NCI-H187 (cell line): ENCODE data around the gene DERL2.

ENCODE experiments used
- DNase-seq, 2 experiments: peaks; one replicate each; lab custom pipeline; 2025; lab: John Stamatoyannopoulos, UW

The DERL2 gene

DNA sequence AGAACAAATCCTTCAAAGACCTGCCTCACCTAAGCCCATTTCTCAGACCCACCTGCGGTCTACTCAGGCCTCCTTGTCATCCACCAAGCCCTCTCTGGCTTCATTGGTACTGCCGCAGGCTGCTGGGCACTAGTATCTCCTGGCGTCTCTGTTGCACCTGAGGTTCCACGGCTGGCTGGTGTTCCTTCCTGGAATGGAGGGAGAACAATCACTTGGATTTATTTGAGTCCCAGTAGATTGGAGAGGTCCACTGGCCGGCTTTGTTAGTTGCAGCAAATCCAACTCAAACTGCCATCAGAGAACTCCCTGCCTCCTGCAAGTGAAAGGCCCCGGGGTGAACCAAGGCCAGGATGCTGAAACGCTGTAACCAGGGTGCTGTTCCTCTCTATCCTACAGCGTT is 15.7 kb upstream of the DERL2 start:
- DNase-seq, result no peak

- DNase-seq, result peak; percentile 59 to 66
These were observed 14.8 kb upstream of the DERL2 start for GRCh38 chr17:5500589-5501391.

DNA sequence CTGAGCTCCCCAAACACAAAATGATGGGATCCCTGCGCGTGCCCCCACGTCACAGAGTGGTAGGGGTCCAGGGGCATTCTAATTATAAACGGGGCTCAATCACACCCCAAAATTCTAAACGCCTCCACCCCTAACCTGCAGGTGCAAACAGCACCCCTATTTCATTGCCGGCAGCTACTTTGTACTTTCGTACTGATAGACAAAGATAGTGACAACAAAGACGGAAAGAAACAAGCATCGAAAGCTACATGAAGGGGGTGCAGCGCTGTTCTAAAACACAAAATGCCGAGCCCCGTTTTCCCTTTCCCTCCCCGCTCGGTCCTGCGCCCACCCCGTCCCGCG is 14.2 kb upstream of the DERL2 start:
- no peak for DNase-seq

- DNase-seq, result peak; percentile 4 to 41
These were observed 13.7 kb upstream of the DERL2 start for GRCh38 chr17:5499476-5500231.

DNA sequence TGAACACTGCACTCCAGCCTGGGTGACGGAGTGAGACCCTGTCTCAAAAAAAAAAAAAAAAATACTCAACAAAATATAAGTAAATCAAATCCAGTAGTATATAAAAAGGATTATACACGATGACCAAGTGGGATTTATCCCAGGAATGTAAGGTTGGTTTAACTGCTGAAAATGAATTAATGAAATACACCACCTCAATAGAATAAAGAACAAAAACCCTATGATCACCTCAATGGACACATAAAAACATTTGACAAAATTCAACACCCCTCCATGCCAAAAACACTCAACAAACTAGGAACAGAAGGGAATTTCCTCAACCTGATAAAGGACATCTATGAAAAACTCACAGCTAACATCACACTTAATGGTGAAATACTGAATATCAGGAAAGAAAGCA is 7.0 kb upstream of the DERL2 start:
- no peak for DNase-seq

GRCh38 chr17:5488752-5489151 is 2.8 kb upstream of the DERL2 start:
- DNase-seq, result no peak

DNA sequence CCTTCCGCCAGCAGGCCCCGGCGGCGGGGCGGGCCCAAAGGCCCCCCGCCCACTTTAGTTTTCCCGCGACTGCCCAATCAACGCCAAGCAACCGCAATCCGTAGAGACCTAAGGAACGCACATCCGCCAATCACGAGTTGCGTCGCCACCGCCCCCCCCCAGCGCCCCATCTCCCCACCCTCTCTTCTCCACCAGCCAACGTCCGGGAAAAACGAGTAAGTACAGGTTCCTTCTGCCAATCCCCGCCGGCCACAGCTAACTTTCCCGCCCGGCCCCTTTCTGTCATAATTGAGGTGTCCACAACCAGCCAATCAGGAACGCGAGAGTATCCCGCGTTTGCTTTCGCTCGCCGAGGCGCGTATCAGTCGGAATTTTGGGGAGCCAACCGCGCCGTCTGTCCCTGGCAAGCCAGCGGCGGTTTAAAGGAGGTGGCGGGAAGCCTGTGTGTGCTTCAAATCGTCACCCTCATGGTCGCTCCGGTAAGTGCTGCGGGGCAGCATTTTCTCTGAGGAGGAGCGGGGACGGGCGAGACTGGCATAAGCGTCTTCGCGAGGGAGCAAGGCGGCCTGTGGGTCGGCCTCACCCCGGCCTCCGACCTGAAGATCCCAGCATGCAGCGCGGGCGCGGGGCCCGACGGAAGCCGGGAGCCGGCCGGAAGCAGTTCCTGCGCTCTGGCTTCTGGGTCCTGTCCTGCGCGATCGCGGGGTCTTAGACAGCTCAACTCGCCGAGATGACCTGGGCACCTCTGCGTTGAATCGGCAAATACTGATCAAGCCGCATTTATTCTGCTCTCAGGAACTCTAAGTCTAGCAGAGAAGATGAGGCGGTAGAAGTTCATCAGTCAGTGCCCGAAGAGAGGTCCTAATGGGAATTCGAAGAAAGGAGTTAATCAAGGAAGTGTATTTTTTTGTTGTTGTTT is 487 bp upstream of the DERL2 start, which contains the start of gene MIS12:
TSS of gene MIS12 (plus strand) at position 361 of the 919 bp plus-strand sequence. CDS start 2,297 bp downstream, outside the sequence.
- DNase-seq, result peak; percentile 70 to 94

- DNase-seq, result no peak
These were observed 4.5 kb downstream of the DERL2 start for GRCh38 chr17:5481451-5481850.

GRCh38 chr17:5480962-5481361 is 5.0 kb downstream of the DERL2 start:
- DNase-seq, result no peak

DNA sequence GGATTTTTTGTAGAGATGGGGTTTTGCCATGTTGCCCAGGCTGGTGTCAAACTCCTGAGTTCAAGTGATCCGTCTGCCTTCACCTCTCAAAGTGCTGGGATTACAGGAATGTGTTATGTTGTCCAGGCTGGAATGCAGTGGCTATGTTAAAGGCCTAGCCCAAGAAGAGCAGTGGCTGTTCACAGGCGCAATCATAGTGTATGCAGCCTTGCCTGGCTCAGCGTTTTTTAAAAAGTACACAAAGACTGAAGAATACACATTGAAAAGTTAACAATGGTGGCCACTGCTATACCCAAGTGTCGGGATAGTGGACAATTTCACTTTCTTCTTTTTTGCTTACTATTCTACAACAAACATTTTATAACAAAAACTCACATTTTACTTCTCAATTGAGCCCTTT is 7.0 kb downstream of the DERL2 start:
- DNase-seq, result no peak

- no peak for DNase-seq
These were observed 12.1 kb downstream of the DERL2 start for GRCh38 chr17:5473906-5474305.

DNA sequence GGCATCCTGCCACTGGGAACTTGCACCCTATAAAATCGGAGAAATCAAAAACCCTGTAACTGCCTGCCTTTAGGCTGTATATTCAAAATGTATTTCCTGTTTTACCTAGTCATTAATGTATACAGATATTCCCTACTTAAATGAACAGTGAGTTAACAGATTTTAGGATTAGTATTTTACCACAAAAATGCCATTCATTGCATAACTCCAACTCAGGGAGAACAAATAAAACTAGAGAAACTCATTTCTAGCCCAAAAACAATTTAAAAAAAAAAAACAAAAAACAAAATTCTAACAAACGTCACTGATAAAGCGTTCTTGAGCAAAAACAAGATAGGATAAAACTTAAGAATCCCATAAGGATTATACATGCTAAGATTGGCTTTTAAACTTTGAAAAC is 13.5 kb downstream of the DERL2 start:
- DNase-seq, result no peak

- no peak for DNase-seq
These were observed 17.9 kb downstream of the DERL2 start for GRCh38 chr17:5468075-5468473.

DNA sequence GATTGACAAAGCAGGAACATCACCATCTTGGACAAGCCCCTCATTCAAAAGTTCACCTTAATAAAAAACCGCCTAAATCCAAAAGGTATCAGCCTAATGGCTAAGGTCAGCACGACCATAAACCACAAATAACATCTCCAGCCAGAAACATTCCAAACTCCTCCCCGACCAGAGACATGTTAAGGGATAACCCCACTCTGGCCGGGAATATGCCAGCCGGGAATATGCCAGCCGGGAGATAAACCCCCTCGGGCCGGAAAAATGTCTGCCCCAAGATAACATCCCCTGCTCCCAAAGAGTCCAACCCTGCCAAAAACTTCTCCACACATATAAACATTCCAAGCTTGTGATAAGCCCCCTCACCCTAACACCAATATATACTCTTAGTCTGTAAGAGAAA is 18.6 kb downstream of the DERL2 start:
- no peak for DNase-seq

- DNase-seq, result no peak
These were observed 19.7 kb downstream of the DERL2 start for GRCh38 chr17:5466295-5466694.

- no peak for DNase-seq
These were observed 21.1 kb downstream of the DERL2 start for GRCh38 chr17:5464717-5465507.

DNA sequence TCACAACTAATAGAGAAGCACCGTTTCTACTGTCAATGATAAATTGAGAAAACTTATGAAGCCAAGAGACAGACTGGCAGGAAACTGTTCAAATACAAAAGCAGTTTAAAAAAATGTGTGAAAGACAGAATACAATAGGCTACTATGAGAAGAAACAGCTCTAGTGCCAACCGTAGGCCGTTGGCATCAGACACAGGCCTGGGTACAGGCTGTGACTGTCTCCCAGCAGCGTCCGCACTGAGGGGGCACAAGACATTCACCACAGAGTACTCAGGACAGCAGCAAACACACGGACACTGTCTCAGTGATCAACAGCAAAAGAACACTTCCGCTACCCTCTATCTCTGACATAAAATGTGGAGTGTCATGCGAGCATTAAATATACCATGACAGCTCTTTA is 39.2 kb downstream of the DERL2 start:
- no peak for DNase-seq

DNA sequence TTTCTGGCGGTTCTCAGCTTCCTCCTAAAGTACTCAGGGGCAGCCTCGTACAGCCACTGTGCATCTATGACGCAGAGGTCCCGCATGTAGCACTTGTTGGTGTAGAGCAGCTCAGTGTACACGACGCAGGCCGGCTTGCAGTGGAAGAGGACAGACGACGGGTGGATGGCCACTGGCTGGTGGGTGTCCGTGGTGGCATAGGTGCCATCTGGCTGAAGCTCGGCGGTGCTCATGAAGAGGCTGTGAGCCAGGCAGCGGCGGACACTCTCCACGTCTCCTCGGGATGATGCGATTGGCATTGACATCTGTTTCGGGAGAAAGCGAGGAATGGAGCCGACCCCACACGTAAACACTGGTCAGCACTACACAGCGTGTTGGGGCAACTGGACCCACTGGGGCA is 41.8 kb downstream of the DERL2 start:
- DNase-seq, result no peak

DNA sequence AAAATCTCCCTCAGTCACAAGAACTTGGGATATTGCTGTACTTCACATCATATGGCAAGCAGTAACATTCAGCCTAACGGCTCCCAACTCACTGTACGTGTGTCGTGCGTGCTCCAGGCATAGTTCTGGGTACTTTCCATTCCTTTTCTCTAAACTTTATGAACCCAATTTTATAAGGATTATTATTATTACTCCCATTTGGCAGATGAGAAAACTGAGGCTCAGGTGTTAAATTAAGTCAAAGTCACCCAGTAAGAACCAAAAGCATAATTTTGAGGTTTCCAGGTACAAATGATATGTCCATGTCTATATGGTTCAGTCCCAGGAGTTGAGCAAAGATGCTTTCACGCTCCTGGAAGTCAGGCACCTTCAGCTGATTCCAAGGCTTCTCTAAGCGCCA is 42.2 kb downstream of the DERL2 start:
- DNase-seq, result no peak

DNA sequence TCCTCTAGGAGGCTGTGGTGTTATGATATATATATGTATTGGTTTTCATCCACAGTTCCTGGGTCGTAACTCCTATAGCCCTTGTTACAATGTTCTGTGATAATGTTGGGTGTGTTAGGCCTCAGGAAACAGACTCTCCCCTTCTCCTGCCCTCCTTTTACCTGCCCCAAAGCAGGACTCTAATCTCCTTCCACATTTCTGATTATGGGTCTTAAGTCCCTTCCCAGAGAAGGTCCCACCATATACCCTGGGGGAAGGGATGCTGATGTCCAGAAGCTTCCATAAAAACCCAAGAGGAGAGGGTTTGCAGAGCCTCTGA is 46.6 kb downstream of the DERL2 start:
- DNase-seq, result no peak

GRCh38 chr17:5438716-5439445 is 47.1 kb downstream of the DERL2 start, which contains the start of gene C1QBP:
Gene C1QBP (minus strand): TSS chr17:5439155. CDS start chr17:5439073, 82 bp downstream.
- peak; percentile 65 to 67 for DNase-seq
